KMS-11 (cell line): ENCODE measurements around the gene ANXA2.

Experiments used
- H2AFZ ChIP-seq: fragments of 200-600 bp; sonication (generic); 2 replicates; pipeline ENCODE4 v1.6.1; 2016; ENCODE audit warnings: antibody characterized with exemption, mixed run types, low read depth
- H3K27ac ChIP-seq: fragments of 200-600 bp; sonication (generic); 2 replicates; pipeline ENCODE4 v1.6.1; 2016; ENCODE audit warnings: mild to moderate bottlenecking, mixed run types
- H3K27me3 ChIP-seq: fragments of 200-600 bp; sonication (generic); 2 replicates; pipeline ENCODE4 v1.6.1; 2017; ENCODE audit warnings: mild to moderate bottlenecking, low read depth, mixed run types, moderate library complexity; ENCODE audit not compliant: insufficient read depth
- H3K36me3 ChIP-seq: fragments of 200-600 bp; sonication (generic); 2 replicates; pipeline ENCODE4 v1.6.1; 2017; ENCODE audit warnings: mild to moderate bottlenecking, mixed run types; ENCODE audit not compliant: insufficient read depth
- H3K4me1 ChIP-seq: fragments of 200-600 bp; sonication (generic); 2 replicates; pipeline ENCODE4 v1.6.1; 2016; ENCODE audit warnings: mild to moderate bottlenecking, low read depth, mixed run types; ENCODE audit not compliant: poor library complexity, severe bottlenecking
- H3K4me2 ChIP-seq: fragments of 200-600 bp; sonication (generic); 2 replicates; pipeline ENCODE4 v1.7.0; 2016; ENCODE audit warnings: mild to moderate bottlenecking, mixed run types
- H3K4me3 ChIP-seq: fragments of 200-600 bp; sonication (generic); IDR thresholded peaks from 2 replicates; pipeline ENCODE4 v1.6.1; 2017; ENCODE audit warnings: low read depth, low read length, mixed read lengths; ENCODE audit not compliant: insufficient read depth
- H3K79me2 ChIP-seq: fragments of 200-600 bp; sonication (generic); 2 replicates; pipeline ENCODE4 v1.6.1; 2016; ENCODE audit warnings: low read depth, mixed run types; ENCODE audit not compliant: insufficient read depth
- H3K9ac ChIP-seq: fragments of 200-600 bp; sonication (generic); 2 replicates; pipeline ENCODE4 v1.6.1; 2016; ENCODE audit warnings: mild to moderate bottlenecking, mixed run types
- H4K20me1 ChIP-seq: fragments of 200-600 bp; sonication (generic); 2 replicates; pipeline ENCODE4 v1.6.1; 2016; ENCODE audit warnings: mild to moderate bottlenecking, mixed run types; ENCODE audit not compliant: insufficient read depth
- CTCF ChIP-seq: fragments of 200-600 bp; sonication (generic); conservative IDR thresholded peaks from 2 replicates; pipeline ENCODE4 v1.6.1; 2017; ENCODE audit warnings: low read depth, mild to moderate bottlenecking, antibody characterized with exemption, low read length, moderate library complexity, mixed read lengths

Gene ANXA2

GRCh38 chr15:60370869-60371136 is 27.0 kb downstream of the ANXA2 start:
- Histone ChIP-seq H3K27ac (no peak overlapping the region), H3K79me2 (0 out of 2 replicates have a peak, but pooled peaks cover 4% of the 10 kb centered on the region), H3K4me2 (no peak overlapping the region), H4K20me1 (no peaks in the 10 kb centered on the region), H2AFZ (no peak overlapping the region), H3K36me3 (no peaks in the 10 kb centered on the region), H3K9ac (no peak overlapping the region), H3K4me3 (no peak overlapping the region), H3K4me1 (no peaks in the 10 kb centered on the region), H3K27me3 (no peaks in the 10 kb centered on the region)
- TF ChIP-seq CTCF, result no peak

GRCh38 chr15:60370105-60370868 is 27.5 kb downstream of the ANXA2 start:
- no peak overlapping the region for H2AFZ ChIP-seq
- H3K79me2 ChIP-seq, result 0 out of 2 replicates have a peak, but pooled peaks cover 4% of the 10 kb centered on the region
- H3K27ac ChIP-seq, result no peak overlapping the region
- H3K9ac ChIP-seq, result no peak overlapping the region
- no peak overlapping the region for H3K4me3 ChIP-seq
- H3K4me2 ChIP-seq, result no peak overlapping the region
- no peaks in the 10 kb centered on the region for H3K4me1 ChIP-seq
- H4K20me1 ChIP-seq, result no peaks in the 10 kb centered on the region
- H3K36me3 ChIP-seq, result no peaks in the 10 kb centered on the region
- no peak for TF ChIP-seq CTCF
- no peaks in the 10 kb centered on the region for H3K27me3 ChIP-seq

- H3K4me1 ChIP-seq, result no peaks in the 10 kb centered on the region
These were observed 28.1 kb downstream of the ANXA2 start for GRCh38 chr15:60369696-60370095.

GRCh38 chr15:60364612-60364924 is 33.2 kb downstream of the ANXA2 start:
- H2AFZ ChIP-seq, result no peak overlapping the region
- no peaks in the 10 kb centered on the region for H3K4me1 ChIP-seq
- no peaks in the 10 kb centered on the region for H4K20me1 ChIP-seq
- H3K9ac ChIP-seq, result no peak overlapping the region
- H3K27ac ChIP-seq, result no peak overlapping the region
- no peak for TF ChIP-seq CTCF
- H3K4me3 ChIP-seq, result no peak overlapping the region
- H3K4me2 ChIP-seq, result no peak overlapping the region
- H3K79me2 ChIP-seq, result 0 out of 2 replicates have a peak, but pooled peaks cover 4% of the 10 kb centered on the region
- peaks cover 14% of the 10 kb centered on the region; the same call in 1 of the 2 replicates for H3K36me3 ChIP-seq
- no peaks in the 10 kb centered on the region for H3K27me3 ChIP-seq

More at GRCh38 chr15:60369696-60370095, 28.1 kb downstream of the ANXA2 start:
- Histone ChIP-seq H4K20me1 (no peaks in the 10 kb centered on the region), H3K4me2 (no peak overlapping the region), H3K36me3 (no peaks in the 10 kb centered on the region), H3K79me2 (0 out of 2 replicates have a peak, but pooled peaks cover 4% of the 10 kb centered on the region), H3K4me3 (no peak overlapping the region), H3K27ac (no peak overlapping the region), H3K9ac (no peak overlapping the region), H2AFZ (no peak overlapping the region), H3K27me3 (no peaks in the 10 kb centered on the region)
- no peak for TF ChIP-seq CTCF
